GM21528 (cell line): ENCODE measurements around the gene LENG8.
"Not testable (repeated sequence)": the region's sequence is repeated elsewhere in the genome, so short reads cannot be mapped to it uniquely, and the experiment has no call there.

Source experiments
- ATAC-seq: cut with Tn5 transposase; IDR thresholded peaks from one replicate; pipeline ENCODE4 v1.9.1; 2021; ENCODE audit warnings: mild to moderate bottlenecking, moderate library complexity; ENCODE audit not compliant: unreplicated experiment, low FRiP score

The LENG8 gene

DNA sequence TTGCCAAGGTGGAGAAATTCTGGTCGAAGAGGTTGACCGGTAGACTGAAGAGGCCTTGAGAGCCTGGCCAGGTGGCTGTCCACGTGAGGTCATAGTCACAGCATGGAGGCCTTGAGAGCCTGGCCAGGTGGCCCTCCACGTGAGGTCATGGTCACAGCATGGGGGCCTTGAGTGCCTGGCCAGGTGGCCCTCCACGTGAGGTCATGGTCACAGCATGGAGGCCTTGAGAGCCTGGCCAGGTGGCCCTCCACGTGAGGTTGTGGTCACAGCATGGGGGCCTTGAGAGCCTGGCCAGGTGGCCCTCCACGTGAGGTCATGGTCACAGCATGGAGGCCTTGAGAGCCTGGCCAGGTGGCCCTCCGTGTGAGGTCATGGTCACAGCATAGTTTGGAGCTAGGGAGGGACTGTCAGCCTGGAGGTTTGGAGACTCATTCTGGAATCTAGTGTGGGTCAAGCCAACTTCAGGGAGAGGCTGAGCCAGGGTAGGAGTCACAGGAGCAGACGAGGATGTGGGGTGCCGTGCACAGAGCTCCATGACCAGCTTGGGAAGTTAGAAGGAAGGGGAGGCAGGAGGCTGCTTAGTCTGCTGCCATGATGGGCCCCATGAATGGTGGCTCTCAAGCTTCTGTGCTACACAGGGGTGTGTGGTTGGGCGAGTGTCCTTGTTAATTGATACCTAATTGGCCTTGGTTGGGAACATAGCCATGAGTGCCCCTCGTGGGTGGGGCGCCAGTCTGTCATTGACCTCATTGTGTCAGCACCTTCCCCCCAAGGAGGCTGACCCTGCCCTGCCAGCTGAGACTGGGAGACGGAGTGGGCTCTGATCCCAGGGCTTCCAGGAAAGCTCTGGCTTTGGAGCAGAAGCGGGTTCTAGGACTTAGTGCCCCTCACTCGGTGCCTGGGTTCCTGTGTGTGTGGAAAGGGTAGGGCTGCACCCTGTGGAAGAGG lies 10.6 kb downstream of the LENG8 start:
- ATAC-seq: no peak

DNA sequence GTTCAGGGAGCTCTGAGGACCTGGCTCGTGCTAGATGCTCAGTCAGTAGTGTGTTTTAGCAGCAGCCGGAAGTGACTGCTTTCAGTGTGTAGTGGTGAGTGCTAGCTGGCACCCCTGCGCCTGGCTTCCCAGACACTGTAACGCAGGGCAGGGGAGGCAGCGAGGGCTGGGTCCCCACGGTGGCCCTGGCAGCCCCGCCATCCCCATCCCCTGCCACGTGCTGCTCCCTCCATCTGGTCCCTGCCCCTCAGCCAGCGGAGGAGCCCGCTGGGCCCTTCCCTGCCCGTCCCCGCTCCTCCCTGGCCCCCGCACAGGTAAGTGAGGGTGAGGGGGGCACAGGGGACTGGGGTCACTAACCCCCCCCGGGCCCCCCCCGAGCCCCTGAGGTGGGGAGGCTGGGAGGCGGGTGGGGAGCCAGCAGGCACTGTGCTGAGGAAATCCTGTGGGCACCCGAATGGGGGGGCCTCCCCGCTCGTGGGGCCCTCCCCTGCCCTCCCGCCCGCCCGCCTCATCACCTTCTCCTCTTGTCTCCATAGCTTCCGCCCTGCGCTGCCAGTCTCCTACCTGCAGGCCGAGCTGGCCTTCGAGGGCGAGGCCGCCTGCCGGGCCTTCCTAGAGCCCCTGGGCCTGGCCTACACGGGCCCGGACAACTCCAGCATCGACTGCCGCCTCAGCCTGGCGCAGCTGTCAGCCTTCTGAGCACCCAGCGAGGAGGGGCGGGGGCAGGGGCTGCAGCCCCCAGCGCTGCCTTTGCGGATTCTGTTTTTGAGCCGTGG lies 11.4 kb downstream of the LENG8 start:
- no peak for ATAC-seq

DNA sequence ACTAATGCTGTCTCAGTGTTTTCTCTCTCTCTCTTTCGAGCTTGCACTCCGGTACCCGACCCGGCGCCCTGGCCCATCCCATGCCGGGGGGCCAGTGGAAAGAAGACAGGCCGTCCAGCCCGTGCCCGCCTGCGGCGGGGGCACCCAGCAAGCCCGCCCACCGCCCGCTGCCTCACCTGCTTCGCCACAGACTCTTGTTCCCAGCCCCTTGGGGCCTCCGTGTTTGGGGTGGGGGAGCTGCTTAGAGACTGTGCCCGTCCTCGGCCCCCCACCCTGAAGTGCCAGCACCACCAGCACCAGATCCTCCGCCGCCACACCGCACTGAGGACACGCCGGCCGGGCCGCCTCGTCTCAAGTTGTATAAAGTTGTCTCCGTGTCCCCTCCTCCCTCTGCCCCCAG lies 12.2 kb downstream of the LENG8 start:
- no peak for ATAC-seq

DNA sequence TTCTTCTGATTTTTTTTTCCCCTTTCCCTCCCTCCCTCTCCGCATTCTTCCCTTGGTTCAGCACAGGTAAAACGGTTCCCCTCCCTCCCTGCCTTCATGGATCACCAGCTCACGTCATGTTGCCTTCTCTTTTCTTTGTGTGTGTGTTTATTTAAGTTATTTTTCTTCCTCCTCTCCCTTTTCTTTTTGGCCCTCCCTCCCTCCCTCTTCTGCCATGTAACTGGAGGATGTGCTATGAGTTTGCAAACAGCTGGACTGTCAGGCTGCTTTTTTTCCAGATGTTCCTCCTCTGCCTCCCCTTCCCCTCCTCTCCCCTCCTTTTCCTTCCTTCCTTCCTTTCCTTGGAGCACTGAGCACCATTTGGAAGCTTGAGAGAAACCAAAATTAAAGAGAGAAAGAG lies 12.6 kb downstream of the LENG8 start:
- ATAC-seq: no peak

DNA sequence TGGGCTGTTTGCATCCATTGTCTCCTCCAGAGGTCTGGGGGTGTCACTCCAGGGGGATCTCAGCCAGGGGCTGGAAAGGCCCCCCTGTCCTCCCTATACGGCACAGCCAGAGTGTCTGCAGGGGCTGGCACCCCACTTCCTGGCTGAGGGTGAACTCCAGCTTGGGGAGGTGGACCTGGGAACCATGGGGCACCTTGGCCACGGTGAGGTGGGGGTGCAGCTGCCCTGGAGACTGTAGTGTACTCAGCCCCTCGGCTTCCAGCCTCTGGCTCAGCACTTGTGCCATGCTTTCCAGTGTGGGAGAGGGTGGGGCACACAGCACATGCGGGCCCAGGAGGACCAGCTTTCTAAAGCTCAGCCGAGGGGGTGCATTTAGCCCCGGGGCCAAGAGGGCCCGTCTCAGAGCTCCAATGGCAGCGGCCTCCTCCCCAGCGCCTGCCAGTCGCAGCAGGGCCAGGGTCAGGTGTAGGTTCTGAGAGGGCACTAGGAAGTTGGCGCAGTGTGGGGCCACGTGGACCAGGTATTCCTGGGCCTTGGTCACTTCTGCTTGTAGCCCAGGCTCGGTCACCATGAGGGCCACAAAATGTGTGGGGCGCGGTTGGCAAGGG lies 13.2 kb downstream of the LENG8 start:
- no peak for ATAC-seq

DNA sequence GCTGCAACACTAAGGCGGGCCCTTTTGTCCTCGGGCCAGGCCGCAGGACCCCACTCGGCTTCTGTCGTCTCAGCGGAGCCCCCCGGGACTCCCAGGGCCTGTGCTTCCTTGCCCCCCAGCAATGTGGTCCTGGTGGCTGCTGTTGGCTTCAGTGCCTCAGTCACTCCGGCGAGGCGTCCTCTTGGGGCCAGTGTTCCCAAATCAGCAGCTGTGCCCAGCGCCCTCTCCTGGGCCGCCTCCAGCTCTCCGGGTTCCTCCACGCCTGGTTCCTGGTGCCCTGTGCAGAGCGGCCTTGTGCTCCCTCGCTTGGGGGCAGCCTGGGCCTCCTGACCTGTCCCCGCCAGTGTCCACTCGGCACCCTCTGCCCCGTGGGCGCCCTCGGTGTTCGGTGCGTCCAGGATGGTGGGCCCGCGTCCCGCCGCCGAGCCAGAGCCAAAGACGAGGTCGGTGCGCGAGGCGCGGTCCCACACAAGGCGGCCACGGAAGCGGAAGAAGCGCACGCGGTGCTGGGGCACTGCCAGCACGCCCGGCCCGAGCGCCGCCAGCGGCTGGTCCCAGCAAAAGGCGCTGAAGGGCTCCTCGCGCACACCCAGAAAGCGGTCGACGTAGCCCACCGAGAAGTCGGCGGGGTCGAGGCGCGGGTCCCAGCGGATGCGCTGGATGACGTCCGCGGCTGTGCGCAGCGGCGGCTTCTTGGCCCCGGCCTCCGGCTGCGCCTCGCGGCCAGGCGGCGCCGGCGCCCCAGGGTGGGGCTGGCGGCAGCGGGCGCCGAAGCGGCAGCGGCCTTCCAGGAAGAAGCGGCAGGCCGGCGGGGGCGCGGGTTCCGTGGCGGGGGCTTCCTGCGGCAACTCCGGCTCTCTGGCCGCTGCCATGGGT lies 13.9 kb downstream of the LENG8 start:
- ATAC-seq: peak; percentile 7

DNA sequence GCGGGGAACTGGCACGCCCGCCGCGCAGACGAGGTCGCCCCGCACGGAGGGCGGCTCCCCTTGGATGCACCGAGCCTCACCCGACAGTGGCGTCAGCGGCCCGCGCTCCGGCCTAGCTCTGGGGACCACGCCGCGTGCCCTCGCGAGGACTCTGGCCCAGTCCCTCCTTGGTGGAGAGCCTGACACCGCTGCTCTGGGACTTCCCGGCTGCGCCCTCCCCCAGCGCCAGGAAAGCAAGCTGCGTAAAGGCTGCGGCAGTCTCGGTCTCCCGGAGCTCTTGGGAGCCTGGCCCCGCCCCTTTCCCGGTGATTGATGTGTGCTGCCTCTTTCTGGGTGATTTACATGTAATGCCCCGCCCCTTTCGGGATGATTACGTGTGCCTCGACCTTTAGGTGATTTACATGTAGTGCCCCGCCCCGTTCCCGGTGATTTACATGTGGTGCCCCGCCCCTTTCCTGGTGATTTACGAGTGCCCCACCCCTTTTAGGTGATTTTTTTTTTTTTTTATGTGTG lies 14.6 kb downstream of the LENG8 start, which contains the start of gene LENG9:
LENG9 (minus strand) TSS at position 248 of the 513 bp plus-strand sequence. CDS start 252 bp downstream, outside the sequence.
- peak; percentile 68 for ATAC-seq

DNA sequence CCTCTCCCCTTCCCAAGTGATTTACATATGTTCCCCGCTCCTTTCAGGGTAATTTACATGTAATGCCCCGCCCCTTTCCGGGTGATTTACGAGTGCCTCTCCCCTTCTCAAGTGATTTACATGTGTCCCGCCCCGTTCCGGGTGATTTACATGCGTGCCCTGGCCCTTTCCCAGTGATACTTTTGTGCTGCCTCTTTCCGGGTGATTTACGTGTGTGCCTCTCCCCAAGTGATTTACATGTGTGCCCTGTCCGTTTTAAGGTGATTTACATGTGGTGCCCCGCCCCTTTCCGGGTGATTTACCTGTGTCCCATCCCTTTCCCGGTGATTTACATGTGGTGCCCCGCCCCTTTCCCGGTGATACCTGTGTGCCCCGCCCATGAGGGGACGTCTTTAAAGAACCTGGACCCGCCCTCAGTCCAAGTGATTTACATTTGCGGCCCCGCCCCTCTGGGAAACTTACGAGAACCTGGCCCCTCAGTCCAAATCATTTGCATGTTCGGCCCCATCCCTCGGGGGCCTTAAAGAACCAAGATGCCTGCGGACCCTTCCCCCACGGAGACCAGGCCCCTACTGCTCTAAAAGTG lies 15.1 kb downstream of the LENG8 start:
- peak; percentile 50 for ATAC-seq

DNA sequence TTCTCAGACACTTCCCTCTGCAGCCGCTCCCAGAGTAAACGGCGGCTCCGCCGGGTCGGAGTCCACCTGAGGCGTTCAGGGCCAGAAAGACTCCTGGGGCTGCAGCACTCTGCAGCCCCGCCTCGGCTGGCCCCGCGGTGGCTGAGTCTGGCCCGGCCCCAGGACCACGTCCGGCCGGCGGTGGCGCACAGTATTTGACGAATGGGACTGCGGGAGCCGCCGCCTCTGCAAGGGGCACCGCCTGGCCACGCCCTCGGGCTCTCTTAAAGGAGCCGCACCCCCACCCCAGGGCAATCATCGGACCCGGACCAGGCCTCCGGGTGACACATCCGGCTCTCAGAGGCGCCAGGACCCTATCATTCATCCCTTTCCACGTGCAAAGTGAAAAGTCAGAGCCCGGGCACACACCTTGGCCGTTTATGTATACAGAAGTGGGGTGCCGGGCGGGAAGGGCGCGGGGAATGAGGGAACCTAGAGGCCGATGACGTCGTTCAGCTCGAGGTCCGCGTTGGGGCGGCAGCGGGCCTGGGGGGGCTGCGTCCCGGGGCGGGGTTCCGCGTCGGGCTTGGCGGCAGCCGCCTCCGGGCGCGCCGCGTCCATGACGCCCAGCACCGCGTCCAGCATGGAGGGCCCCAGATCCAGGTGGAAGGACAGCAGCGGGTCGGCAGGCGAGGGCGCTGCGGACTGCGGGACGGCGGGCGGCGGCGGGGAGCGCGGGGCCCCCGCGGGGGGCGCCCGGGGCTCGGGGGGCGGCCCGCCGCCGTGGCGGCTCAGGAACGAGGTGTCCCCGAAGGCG lies 15.8 kb downstream of the LENG8 start:
- peak; percentile 27 for ATAC-seq

DNA sequence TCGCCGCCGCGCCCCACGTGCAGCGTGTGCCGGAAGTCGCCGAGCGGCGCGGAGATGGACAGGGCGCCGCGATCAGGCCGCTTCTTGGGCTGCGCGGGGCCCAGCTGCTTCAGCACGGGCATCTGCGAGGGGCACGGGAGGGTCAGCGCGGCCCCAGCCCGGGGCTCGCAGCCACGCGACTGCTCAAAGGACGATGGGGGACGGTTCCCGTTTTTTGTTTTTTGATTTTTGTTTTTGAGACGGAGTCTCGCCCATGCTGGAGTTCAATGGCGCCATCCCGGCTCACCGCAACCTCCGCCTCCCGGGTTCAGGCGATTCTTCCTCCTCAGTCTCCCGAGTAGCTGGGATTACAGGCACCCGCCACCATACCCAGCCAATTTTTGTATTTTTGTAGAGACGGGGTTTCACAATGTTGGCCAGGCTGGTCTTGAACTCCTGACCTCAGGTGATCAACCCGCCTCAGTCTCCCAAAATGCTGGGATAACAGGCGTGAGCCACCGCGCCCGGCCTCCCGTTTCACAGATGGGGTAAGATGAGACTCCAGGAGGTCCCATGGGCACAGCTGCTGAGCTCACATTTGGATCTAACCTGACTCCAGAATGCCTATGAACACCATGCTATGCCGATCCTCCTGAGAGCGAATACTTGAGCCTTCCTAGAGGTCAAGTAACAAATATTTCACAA lies 16.6 kb downstream of the LENG8 start:
- no peak for ATAC-seq

DNA sequence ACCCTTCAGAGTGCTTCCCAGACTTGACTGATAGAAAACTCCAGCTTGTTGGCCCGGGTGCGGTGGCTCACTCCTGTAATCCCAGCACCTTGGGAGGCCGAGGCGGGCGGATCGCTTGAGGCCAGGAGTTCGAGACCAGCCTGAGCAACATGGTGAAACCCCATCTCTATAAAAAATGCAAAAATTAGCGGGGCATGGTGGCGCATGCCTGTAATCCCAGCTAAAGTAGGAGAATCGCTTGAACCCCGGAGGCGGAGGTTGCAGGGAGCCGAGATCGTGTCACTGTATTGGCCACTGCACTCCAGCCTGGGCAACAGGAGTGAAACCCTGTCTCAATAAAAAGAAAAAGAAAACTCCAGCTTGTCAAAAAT lies 17.1 kb downstream of the LENG8 start:
- not testable (repeated sequence) for ATAC-seq

DNA sequence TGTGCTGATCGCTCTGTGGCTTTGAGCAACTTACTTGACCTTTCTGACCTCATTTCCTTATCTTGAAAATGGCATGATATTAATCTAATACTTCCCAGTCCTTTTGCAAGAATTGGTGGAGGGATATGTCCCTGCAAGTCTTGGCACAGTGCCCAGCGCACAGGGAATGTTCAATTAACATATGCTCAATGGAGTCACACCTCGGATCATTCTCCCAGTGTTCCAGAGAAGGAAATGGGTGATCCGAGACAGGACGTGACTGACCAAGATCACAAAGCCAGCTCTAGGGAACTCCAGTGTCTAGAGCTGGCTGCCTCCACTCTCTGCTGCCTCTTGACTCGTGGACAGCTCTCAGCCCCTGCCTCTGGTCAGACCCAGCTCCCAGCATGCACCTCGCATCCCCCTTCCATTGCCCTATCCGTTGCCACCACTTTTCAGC lies 20.5 kb downstream of the LENG8 start:
- no peak for ATAC-seq

DNA sequence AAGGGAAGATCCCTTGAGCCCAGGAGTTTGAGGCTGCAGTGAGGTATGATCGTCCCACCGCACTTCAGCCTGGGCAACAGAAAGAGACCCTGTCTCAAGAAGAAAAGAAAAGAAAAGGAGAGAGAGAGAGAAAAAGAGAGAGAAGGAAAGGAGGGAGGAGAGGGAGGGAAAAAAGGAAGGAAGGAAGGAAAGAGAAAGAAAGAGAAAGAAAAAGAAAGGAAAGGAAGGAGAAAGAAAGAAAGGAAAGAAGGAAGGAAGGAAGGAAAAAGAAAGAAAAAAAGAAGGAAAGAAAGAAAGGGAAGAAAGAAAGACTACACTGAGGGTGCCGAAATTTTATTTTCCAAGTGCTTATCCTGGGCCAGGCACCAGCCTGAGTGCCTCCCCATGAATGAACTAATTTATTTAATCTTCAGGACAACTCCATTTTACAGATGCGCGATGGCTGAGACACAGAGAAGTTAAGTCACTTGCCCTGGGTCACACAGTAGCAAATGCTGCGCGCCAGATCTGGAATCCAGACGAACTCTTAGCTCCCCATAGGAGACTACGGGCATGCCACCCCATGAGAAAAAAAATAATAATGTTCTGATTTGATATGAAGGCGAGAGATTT lies 21.4 kb downstream of the LENG8 start:
- ATAC-seq: no peak

DNA sequence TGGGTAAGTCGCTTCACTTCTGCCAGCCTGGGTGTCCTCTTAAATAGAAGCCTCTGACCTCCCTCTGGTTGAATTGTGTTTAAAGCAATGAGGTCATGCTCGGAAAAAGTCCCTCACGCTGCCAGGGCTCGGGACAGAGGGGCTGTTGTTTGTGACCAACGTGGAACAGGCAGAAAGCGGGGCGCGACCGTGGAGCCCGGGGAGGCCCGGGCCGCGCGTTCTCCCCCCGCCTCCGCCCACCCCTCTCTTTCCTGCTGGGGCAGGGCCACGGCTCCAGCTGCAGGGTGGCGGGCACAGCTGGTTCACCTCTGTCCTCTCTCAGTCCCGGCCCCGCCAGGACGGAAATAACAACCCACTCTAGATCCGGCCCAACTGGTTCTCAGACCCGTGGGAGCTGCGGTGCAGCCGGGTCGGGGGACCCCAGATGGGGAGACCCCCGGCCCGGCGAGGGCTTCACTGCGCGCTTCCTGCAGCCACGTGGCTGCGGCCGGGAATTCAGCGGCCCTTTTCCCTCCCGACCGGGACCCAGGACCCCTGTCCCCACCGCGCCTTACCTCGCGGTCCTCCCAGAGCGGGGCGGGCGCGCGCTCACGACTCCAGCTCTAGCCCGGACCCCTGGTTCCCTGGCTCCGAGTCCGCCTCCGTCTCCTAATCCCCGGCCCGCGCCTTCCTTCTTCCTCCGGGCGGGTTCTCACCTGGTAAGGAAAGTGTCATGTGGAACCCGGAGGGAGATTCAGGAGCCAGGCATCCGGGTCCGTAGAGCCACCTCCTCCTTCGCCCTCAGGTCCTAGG lies 22.2 kb downstream of the LENG8 start:
- ATAC-seq: no peak

DNA sequence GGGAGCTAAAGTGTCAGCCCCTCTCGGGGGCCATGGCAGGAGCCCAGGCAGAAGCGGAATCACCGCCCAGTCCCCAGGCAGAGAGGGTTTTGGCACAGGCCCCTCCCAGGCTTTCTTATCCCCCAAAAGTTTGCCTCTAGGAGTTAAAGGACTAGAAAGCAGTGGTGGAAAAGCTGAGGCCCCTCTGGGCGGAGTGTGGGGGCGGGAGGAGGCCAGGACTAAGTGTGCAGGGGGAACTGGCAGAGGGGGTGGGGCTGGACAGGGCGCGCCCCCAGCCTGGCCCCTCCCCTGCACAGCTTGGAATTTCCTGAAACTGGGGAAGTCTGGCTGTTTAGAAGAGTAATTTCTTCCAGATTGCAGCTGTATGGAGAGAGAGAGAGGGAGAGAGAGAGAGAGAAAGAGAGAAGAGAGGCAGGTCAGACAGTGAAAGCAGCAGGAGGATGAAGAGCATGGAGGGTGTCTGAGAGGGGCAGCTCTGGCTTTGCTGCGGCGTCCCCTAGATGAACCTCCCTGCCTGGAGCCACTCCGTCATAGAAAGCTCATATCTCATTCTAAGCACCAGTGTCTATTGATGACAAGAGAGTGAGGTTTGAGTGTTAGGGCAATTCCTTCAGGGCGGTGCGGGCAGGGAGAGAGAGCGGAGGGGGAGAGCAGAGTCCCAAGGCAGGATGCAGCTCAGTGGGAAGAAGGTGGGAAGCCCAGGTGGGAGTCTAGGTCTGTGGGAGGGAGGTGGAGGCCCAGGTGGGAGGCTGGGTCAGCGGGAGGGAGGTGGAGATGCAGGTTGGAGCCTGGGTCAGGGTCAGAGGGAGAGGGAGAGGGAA lies 24.3 kb downstream of the LENG8 start, which contains the start of gene CDC42EP5:
CDC42EP5 (minus strand) TSS at position 226 of the 821 bp plus-strand sequence. CDS start 7,749 bp downstream, outside the sequence.
- no peak for ATAC-seq

DNA sequence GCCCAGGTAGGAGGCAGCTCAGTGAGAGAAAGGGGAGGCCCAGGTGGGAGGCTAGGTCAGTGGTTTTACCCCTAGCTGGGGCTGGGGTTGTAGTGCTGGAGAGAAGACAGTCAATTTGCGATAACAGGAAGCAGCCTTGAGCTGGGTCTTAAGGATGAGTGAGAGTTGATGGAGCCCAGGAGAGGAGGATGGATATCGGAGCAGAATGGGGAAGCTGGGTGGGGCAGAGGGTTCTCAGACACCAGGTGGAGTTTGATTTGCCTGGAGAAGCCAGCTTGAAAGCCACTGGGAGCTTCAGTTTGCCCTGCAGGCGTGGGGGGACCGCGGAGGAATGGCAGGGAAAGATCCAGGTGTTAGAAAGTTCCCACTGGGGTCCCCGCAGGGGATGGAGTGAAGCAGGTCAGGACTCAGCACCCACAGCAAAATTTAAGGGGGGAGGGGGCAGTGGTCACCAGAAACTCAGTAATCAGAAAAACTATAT lies 24.9 kb downstream of the LENG8 start:
- no peak for ATAC-seq
